GM18519 (cell line): Measurements from ENCODE around the gene CCDC149.

Experiments
- ATAC-seq: cut with Tn5 transposase; IDR thresholded peaks from one replicate; pipeline ENCODE4 v1.9.1; 2021; ENCODE audit warnings: mild to moderate bottlenecking, moderate library complexity; ENCODE audit not compliant: unreplicated experiment, low FRiP score

CCDC149 gene

GRCh38 chr4:24806206-24806990, 106.4 kb downstream of the CCDC149 start:
- ATAC-seq = no peak

- no peak for ATAC-seq
Observed at GRCh38 chr4:24805566-24805965, 107.3 kb downstream of the CCDC149 start.

- no peak for ATAC-seq
Observed at GRCh38 chr4:24805067-24805466, 107.8 kb downstream of the CCDC149 start.

GRCh38 chr4:24802648-24803047, 110.2 kb downstream of the CCDC149 start:
- ATAC-seq = no peak

- ATAC-seq = no peak
Observed at GRCh38 chr4:24801136-24801855, 111.5 kb downstream of the CCDC149 start.

- no peak for ATAC-seq
Observed at GRCh38 chr4:24800325-24800895, 112.4 kb downstream of the CCDC149 start.

GRCh38 chr4:24799544-24800324, 113.1 kb downstream of the CCDC149 start:
- ATAC-seq = no peak

GRCh38 chr4:24799196-24799543, 113.7 kb downstream of the CCDC149 start:
- no peak for ATAC-seq

GRCh38 chr4:24798036-24798610, 114.7 kb downstream of the CCDC149 start:
- no peak for ATAC-seq

GRCh38 chr4:24796620-24797019, 116.2 kb downstream of the CCDC149 start:
- no peak for ATAC-seq

GRCh38 chr4:24795666-24796381, 117.0 kb downstream of the CCDC149 start:
- ATAC-seq = no peak

GRCh38 chr4:24794916-24795665, 117.8 kb downstream of the CCDC149 start, which contains the start of gene SOD3:
Gene SOD3, plus strand, starts transcription at chr4:24795573. Its CDS starts 3,949 bp downstream, at chr4:24799522.
- no peak for ATAC-seq

- ATAC-seq = no peak
Observed at GRCh38 chr4:24794480-24794879, 118.4 kb downstream of the CCDC149 start.

GRCh38 chr4:24794051-24794450, 118.8 kb downstream of the CCDC149 start:
- ATAC-seq = no peak

GRCh38 chr4:24793219-24794005, 119.4 kb downstream of the CCDC149 start:
- no peak for ATAC-seq

GRCh38 chr4:24792552-24792951, 120.3 kb downstream of the CCDC149 start:
- no peak for ATAC-seq

- ATAC-seq = no peak
Observed at GRCh38 chr4:24791043-24791442, 121.8 kb downstream of the CCDC149 start.

- no peak for ATAC-seq
Observed at GRCh38 chr4:24783506-24783905, 129.3 kb downstream of the CCDC149 start.
